HG02852 (cell line): ENCODE results near the gene CDC16.
"Not testable (repeated sequence)": the region's sequence is repeated elsewhere in the genome, so short reads cannot be mapped to it uniquely, and the experiment has no call there.

Experiments
- ATAC-seq: cut with Tn5 transposase; IDR thresholded peaks from one replicate; pipeline ENCODE4 v1.9.1; 2021; ENCODE audit warnings: mild to moderate bottlenecking, moderate library complexity; ENCODE audit not compliant: unreplicated experiment

The CDC16 gene

DNA sequence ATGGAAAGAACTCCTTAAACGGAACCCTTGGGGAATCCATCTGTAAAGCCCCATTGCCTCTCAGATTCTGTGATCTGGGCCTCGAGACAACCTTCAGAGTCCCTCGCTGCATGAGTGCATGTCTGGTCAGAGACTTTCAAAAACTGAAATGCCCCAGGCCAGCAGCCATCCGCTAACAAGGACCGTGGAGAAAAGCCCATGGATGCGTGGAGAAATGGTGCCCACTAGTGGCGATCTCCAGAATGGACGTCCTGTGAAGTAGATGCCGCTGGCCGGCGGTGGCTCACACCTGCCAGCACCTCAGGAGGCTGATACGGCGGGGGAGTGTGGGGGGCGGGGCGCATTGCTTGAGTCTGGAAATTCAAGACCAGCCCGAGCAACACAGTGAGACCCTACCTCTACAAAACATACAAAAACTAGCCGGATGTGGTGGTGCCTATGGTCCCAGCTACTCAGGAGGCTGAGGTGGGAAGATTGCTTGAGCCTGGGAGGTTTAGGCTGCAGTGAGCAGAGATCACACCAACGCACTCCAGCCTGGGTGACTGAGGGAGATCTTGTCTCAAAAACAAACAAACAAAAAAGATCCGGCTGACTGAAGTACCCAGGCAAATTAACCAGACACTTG is 7.9 kb upstream of the CDC16 start:
- peak; percentile 86 for ATAC-seq

DNA sequence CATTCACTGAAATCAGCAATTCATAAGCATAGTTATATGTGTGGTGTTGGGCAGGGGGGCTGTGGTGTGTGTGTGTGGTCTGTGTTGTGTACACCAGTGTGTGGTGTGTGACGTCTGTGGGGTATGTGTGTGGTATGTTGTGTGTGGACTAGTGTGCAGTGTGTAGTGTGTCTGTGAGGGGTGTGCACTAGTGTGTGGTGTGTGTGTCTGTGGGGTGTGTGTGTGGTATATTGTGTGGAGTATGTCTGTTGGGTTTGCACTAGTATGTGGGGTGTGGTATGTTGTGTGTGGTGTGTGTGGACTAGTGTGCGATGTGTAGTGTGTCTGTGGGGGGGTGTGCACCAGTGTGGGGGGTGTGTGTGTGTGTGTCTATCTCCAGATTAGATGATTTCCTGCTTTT is 7.2 kb upstream of the CDC16 start:
- ATAC-seq = no peak

DNA sequence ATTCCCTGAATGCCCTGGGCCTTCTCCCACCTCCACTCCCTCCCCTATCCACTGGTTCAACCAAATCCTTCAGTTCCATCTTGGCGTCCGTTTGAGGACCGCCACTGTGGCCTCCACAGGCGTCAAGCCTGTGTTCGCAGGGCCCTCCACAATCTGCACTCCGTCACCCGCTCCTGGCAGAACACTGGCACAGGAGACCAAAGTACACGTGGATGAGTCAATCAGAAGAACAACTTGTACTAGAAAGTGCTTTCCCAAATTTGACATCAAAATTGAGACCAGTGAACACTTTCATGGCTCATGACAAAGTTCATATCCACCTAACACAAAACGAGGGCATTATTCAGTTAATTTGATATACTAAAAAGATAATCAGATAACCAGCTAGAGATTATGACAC is 6.5 kb upstream of the CDC16 start:
- ATAC-seq = no peak

DNA sequence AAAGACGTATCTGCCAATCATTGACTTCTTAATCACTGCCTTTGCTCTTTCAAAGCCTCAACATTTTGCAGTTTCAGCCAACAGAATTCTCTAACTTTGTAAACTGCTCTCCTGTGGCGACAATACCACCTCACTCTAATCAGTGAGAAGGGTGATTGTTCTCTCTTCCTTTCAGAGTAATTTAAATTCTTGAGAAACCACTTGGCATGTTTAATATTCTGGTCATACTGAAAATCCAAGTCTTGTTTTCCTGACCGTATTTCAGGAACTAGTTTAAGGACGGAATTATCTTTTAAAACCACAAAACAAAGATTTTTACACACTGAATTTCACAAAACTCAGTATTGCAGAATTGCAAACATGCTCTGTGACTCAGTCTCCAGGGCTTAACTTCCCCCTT is 5.2 kb upstream of the CDC16 start:
- ATAC-seq = no peak

DNA sequence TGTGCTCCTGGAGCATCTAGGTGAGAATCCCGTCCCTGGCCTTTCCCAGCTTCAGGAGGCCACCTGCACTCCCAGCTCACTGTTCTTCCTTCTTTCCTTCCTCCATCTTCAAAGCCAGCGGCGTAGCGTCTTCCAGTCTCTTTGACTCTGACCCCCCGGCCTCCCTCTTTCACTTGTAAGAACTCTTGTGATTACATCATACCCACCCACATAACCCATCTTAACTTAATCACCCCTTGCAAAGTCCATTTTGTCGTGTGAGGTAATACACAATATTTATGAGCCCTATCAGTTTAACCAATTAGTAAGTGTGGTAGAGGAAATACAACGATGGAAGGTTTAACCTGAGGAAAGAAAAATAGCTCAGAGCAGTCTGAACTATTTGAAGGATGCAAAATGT is 4.6 kb upstream of the CDC16 start:
- ATAC-seq = no peak

DNA sequence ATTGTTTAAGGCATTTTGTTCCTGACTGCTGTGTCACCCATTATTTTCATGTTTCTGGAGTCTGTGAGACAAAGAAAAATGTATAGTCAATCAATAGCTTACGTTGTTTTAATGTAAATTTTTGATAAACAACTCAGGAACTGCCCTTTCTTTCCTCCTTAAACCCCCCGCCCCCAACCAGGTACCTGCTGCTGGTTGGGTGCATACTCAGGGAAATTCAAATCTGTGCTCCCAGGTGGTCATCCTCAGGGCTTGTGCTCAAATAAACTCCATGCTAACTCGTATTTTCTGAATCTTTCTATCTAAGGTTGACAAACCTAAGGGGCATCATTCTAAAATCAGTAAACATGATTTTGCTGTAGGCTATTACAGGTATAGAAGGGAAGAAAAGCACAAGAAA is 4.1 kb upstream of the CDC16 start:
- ATAC-seq = no peak

DNA sequence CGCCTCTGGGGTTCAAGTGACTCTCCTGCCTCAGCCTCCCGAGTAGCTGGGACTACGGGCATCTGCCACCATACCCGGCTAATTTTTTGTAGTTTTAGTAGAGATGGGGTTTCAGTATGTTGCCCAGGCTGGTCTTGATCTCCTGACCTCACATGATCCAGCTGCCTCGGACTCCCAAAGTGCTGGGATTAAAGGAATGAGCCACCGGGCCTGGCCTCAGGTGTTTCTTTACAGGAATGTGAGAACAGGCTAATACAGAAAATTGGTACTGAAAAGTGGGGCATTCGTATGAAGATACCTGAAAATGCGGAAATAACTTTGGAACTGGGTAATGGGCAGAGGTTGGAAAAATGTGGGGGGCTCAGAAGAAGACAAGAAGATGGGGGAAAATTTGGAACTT is 2.8 kb upstream of the CDC16 start:
- ATAC-seq = no peak

DNA sequence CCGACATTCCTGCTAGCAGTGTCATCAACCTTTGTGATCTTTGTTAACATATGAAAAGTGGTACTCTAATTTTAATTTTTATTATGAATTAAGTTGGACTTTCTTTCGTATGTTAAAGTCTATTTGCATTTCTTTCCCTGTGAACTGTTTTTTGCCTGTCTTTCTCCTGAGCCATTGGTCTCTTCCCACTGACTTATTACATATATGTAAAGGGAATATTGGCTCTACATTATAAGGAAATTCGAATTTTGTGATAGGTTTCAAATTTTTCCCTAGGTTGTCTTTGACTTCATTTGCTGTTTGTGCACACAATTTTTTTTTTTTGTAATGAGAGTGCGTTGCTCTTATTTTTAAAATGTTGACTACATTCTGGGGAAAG is 442 bp upstream of the CDC16 start:
- ATAC-seq = no peak

DNA sequence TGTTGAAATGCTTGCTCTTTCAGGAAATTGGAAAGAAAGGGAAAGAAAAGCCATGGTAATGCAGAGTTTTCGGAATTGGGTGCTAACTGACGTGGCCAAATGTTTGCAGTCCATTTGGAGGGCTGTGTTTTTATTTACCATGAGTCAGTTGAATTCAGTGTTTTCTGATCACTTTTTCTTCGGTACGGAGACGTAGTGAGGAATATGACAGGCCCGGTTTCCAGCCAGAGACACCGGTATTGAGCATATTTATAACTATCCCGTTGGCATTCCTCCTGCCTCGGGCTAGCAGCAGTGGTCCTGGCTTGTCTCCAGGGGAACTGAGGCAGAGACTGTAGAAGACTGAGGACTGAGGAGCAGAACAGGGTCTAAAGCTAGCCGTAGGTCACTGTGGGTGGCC is 1.0 kb downstream of the CDC16 start:
- no peak for ATAC-seq

DNA sequence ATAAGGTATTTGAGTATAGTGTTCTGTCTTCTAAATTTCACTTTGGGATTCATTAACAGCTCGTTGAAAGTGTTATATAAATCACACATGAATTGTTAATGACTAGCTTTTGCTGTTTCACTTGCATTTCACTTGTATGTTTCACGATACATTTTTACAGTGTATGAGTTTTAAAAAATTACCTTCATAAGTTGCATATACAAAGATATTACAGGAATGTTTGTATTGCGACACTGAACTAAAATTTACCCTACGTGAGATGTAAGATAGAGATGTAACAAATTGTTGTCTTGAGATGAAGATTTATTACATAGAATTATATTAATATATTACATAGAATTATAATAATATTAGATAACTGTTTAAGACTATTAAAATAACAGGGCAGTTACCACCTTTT is 1.5 kb downstream of the CDC16 start:
- ATAC-seq = no peak

DNA sequence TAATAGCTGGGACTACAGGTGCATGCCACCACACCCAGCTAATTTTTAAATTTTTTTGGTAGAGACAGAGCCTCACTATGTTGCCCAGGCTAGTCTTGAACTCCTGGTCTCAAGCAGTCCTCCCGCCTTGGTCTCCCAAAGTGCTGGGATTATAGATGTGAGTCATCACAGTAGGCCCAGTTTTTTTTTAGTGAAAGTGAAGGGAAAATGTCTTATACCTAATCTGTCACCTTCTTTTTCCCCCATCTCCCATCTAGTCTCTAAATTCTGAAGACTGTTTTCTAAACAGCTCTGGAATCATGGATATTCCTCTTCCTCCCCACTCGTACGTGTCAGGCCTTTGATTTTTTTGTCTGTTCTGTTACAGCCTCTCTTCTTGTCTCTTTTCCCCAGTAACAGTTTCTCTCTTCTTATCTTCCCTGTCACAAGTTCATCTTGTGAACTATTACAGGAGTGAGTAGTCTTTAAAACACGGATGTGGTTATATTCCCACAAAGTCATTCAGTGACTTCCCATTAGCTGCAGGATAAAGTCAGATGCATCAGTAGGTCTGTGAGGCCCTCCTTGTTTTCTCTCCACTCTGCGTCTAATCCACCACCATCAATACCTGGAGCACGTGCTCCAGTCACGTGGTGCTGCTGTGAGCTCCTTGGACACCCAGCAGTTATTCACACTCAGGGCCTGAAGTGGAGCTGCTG is 2.9 kb downstream of the CDC16 start:
- ATAC-seq = no peak

DNA sequence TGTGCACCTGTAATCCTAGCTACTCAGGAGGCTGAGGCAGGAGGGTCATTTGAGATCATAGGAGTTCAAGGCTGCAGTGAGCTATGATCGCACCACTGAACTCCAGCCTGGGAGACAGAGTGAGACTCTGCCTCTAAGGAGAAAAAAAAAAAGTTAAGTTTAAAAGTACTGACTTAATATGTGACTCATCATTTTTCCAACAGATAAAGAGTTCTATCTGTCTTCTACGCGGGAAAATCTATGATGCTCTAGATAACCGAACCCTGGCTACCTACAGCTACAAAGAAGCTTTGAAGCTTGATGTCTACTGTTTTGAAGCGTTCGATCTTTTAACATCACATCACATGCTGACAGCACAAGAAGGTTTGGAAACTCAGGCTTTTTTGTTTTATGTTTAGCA is 7.2 kb downstream of the CDC16 start:
- ATAC-seq = no peak

DNA sequence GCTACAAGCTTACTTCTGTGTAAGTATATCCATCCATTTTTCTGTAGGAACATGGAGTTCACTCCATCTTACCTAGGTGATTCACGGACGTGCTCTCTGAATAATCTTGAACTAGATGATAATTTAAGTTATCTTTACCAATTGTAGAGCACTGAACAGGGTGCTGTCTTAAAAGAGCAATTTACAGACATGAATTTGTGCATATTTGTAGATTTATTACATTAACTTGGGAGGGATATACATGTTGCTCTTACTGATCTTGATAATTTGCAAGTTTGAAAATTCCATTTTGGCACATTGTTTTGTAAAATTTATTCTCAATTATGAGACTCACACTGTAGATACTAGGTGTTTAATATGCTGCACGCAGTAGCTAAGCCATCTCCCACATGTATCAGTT is 9.3 kb downstream of the CDC16 start:
- ATAC-seq = no peak

DNA sequence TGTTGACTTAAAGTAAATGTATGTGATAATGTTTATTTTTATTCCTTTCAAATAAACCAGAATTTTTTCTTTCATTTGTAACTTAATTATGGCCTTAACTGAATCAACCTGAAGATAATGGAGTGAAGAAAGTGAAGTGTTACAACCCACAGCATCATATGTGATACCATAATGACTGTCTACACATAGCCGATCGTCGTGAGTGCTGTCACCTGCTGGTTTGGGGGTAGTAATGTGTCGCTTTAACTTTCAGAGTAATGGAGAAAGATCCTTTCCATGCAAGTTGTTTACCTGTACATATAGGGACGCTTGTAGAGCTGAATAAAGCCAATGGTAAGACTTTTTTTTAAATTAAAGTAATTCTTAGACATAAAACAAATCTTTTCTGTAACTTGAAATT is 9.9 kb downstream of the CDC16 start:
- no peak for ATAC-seq

DNA sequence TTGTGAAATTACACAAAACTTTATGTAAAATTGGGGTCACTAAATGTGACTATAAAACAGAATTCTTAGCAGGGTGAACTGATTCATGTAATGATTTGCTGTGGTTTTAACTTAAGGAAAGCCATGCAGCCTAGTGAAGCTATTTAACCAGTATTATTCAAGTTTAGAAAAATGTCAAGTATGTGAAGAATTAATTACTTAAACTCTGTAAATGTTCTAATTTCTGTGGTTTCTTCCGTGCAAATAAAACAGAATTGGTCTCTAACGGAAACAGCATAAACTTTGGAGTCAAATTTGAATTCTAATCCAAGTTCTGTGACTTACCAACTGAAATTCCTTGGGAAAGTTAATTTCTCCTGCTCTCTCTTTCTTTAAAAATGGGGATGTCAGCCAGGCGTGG is 13.3 kb downstream of the CDC16 start:
- no peak for ATAC-seq

DNA sequence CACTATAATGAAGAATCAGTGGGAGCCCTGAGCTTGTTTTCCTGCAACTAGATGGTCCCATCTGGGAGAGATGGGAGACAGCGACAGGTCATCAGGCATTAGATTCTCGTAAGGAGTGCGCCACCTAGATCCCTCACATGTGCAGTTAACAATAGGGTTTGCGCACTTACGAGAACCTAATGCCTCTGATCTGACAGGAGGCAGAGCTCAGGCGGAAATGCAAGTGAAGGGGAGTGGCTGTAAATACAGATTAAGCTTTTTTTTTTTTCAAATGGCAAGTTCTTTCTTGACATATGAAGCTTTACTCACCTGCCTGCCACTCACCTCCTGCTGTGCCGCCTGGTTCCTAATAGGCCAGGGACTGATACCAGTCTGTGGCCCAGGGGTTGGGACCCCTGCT is 14.4 kb downstream of the CDC16 start:
- no peak for ATAC-seq

DNA sequence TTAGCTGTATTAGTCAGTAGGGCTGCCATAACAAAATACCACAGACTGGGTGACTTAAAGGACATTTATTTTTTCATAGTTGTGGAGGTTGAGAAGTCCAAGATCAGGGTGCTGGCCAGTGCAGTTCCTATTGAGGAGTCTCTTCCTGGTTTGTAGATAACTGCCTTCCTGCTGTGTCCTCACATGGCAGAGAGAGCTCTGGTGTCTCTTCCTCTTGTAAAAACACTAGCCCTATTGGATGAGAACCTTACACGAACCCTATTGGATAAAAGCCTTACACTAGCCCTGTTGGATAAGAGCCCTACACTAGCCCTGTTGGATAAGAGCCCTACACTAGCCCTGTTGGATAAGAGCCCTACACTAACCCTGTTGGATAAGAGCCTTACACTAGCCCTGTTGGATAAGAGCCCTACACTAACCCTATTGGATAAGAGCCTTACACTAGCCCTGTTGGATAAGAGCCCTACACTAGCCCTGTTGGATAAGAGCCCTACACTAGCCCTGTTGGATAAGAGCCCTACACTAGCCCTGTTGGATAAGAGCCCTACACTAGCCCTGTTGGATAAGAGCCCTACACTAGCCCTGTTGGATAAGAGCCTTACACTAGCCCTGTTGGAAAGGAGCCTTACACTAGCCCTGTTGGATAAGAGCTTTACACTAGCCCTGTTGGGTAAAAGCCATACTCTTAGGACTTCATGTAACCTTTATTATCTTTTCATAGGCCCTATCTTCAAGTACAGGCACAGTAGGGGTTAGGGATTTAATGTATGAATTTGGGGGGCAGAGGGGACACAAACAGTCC is 17.1 kb downstream of the CDC16 start:
- ATAC-seq = not testable (repeated sequence)

DNA sequence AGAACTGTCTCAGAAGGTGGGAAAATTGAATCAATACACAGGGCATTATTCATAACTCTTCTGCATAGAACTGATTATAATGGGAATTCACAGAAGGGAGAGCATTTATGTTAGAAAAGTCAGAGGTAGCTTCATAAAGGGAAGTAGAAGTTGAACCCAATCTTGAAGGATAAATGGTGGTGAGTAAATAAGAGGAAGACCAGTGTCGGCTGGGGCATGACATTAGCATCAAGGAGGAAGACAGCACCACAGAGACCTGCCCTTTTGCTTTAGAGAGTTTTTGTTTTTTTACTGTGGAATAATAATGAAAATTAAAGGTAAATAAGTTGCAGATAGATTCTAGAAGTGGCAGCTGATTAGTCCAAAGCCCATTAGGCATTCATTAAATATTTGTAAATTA is 21.9 kb downstream of the CDC16 start:
- no peak for ATAC-seq

DNA sequence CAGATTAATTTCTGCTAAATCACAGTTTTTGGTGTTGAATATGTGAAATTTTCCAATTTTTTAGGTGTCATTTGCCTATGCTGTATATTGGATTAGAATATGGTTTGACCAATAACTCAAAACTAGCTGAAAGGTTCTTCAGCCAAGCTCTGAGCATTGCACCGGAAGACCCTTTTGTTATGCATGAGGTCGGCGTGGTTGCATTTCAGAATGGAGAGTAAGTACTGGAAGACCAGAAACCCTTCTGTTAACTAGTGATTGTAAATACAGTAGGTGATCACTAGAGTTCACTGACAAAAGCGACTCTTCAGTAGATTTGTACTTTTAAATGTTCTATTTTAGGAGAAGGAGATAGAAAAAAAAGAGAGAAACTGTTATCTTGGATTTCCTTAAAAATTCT is 22.3 kb downstream of the CDC16 start:
- ATAC-seq = no peak

DNA sequence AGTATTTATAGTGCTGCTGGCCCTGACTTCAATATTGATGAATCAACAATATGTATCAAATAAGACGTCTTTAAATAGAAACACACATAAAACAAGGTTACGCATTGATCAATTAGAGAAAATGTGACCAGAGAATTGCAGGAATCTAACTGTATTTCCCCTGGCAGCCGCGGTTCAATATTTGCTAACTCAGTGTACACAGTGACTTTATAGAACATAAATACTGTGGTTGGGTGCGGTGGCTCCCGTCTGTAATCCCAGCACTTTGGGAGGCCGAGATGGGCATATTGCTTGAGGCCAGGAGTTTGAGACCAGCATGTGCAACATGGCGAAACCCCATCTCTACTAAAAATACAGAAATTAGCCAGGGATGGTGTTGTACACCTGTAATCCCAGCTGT is 23.9 kb downstream of the CDC16 start:
- ATAC-seq = no peak

DNA sequence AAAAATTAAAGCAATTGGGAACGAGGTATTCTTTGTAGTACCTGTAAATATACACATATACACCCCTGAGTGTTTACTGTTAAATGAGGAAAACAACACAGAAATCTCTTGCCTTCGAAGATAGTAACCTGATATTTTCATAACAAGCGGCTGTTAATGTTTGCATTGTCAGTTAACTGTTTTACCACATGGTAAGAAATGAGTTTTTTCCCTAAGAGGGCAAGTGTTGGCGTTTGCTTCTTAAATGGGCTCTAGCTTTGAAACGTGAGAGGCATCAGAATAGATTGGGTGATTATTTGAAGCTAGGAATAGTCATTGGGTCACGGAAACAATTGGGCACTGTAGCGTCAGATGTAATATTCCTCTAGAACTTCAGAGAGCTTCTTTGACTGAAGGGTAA is 24.7 kb downstream of the CDC16 start:
- ATAC-seq = no peak

DNA sequence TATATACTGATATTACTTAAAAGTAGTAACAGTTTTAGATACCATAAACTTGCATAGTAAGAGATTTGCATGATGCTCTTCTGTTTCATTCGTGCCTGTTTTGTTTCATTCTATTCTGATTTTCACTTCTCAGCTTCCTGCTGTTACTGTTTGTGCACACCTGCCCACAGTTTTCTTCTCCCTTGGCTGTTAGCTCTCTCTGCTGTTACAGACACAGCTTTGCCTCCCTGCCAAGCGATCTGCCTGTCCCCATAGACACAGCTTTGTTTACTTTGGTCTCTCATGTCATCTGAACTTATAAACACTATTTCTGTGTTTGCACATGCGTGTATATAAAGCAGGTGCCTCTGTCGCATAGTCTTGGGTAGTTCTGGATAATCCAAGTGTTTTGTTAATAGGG is 25.3 kb downstream of the CDC16 start:
- peak; percentile 68 for ATAC-seq
